Measurements from ENCODE around the gene DENND11.

DENND11 gene

GRCh38 chr7:141688043-141688442 is 13.9 kb downstream of the DENND11 start:
- Mint-ChIP-seq H3K27me3 (ENCODE audit: low read depth, poor library complexity) (no peaks in the 10 kb centered on the region), H3K27ac (no peak overlapping the region), H3K4me1 (peaks cover 8% of the 10 kb centered on the region), H3K36me3 (ENCODE audit: low read depth) (peaks cover 44% of the 10 kb centered on the region), H3K9me3 (no peaks in the 10 kb centered on the region), H3K4me3 (no peak overlapping the region)
- DNase-seq, result no peak
- TF ChIP-seq CTCF (IDR thresholded peaks at IDR 0.05), result no peak

- H3K4me1 Mint-ChIP-seq, result peaks cover 8% of the 10 kb centered on the region
- TF ChIP-seq CTCF (IDR thresholded peaks at IDR 0.05), result no peak
- no peak overlapping the region for H3K4me3 Mint-ChIP-seq
- no peak for DNase-seq
- peak overlapping the region; percentile 6 for H3K27ac Mint-ChIP-seq
- peaks cover 56% of the 10 kb centered on the region for H3K36me3 Mint-ChIP-seq (ENCODE audit: low read depth)
- H3K9me3 Mint-ChIP-seq, result no peaks in the 10 kb centered on the region
- no peaks in the 10 kb centered on the region for H3K27me3 Mint-ChIP-seq (ENCODE audit: low read depth, poor library complexity)
Measured at GRCh38 chr7:141686670-141687069, 15.3 kb downstream of the DENND11 start.

GRCh38 chr7:141686074-141686473 is 15.9 kb downstream of the DENND11 start:
- Mint-ChIP-seq H3K9me3 (no peaks in the 10 kb centered on the region), H3K27ac (no peak overlapping the region), H3K4me3 (no peak overlapping the region), H3K36me3 (ENCODE audit: low read depth) (peaks cover 61% of the 10 kb centered on the region), H3K4me1 (peaks cover 8% of the 10 kb centered on the region), H3K27me3 (ENCODE audit: low read depth, poor library complexity) (no peaks in the 10 kb centered on the region)
- no peak for DNase-seq
- no peak for TF ChIP-seq CTCF (IDR thresholded peaks at IDR 0.05)

- Mint-ChIP-seq H3K4me1 (peaks cover 8% of the 10 kb centered on the region), H3K9me3 (no peaks in the 10 kb centered on the region), H3K27me3 (ENCODE audit: low read depth, poor library complexity) (no peaks in the 10 kb centered on the region), H3K4me3 (no peak overlapping the region), H3K36me3 (ENCODE audit: low read depth) (peaks cover 67% of the 10 kb centered on the region), H3K27ac (no peak overlapping the region)
- no peak for DNase-seq
- TF ChIP-seq CTCF (IDR thresholded peaks at IDR 0.05), result no peak
Measured at GRCh38 chr7:141685285-141686023, 16.5 kb downstream of the DENND11 start.

- DNase-seq, result no peak
- Mint-ChIP-seq H3K4me1 (peaks cover 9% of the 10 kb centered on the region), H3K27me3 (ENCODE audit: low read depth, poor library complexity) (no peaks in the 10 kb centered on the region), H3K4me3 (no peak overlapping the region), H3K27ac (no peak overlapping the region), H3K9me3 (no peaks in the 10 kb centered on the region), H3K36me3 (ENCODE audit: low read depth) (peaks cover 38% of the 10 kb centered on the region)
- TF ChIP-seq CTCF (IDR thresholded peaks at IDR 0.05), result no peak
Measured at GRCh38 chr7:141679014-141679413, 23.0 kb downstream of the DENND11 start.

GRCh38 chr7:141676618-141677017 is 25.3 kb downstream of the DENND11 start:
- Mint-ChIP-seq H3K9me3 (peaks cover 5% of the 10 kb centered on the region), H3K27me3 (ENCODE audit: low read depth, poor library complexity) (no peaks in the 10 kb centered on the region), H3K36me3 (ENCODE audit: low read depth) (peaks cover 42% of the 10 kb centered on the region), H3K4me3 (no peak overlapping the region), H3K27ac (no peak overlapping the region), H3K4me1 (peaks cover 11% of the 10 kb centered on the region)
- no peak for TF ChIP-seq CTCF (IDR thresholded peaks at IDR 0.05)
- no peak for DNase-seq
